A172 (cell line): ENCODE measurements around the gene ZNF578. TPM values are rescaled to one million over a fixed set of nuclear protein-coding genes. Genes with fewer than 3 reads are reported as not detected.
"Not testable (repeated sequence)": the region's sequence is repeated elsewhere in the genome, so short reads cannot be mapped to it uniquely, and the experiment has no call there.

Source experiments
- DNase-seq: peaks from one replicate; pipeline ENCODE4 v3.0.0-alpha.2; 2015; ENCODE audit warnings: low spot score
- total RNA-seq: library from RNA; depleted of rRNA; stranded (reverse); fragments of >200 nt; shearing (Covaris generic); gene quantifications from 2 replicates; pipeline ENCODE4 v1.2.3, GENCODE V29; 2014

The ZNF578 gene
- total RNA-seq, 1 experiment from 2014 or later = not detected

- DNase-seq = no peak
Measured at GRCh38 chr19:52516191-52516590, 62.8 kb downstream of the ZNF578 start.

- DNase-seq = no peak
Measured at GRCh38 chr19:52518646-52519045, 65.3 kb downstream of the ZNF578 start.

DNA sequence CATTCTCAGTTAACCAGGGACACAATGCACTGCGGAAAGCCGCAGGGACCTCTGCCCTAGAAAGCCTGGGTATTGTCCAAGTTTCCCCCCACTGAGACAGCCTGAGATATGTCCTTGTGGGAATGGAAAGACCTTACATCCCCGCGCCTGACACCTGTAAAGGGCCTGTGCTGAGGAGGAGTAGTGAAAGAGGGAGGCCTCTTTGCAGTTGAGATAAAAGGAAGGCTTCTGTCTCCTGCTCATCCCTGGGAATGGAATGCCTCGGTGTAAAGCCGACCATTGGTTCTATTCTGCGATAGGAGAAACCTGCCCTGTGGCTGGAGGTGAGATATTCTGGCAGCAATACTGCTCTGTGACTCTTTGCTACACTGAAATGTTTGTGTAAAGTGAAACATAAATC lies 65.8 kb downstream of the ZNF578 start:
- DNase-seq = not testable (repeated sequence)

DNA sequence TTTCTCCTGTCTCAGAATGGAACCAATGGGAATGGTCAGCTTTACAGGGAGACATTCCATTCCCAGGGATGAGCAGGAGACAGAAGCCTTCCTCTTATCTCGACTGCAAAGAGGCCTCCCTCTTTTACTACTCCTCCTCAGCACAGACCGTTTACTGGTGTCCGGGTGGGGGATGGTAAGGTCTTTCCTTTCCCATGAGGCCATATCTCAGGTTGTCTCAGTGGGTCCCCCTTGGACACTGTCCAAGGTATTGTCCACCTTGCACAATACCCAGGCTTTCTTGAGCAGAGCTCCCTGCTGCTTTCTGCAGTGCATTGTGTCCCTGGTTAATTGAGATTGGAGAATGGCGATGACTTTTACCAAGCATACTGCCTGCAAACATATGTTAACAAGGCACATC lies 66.7 kb downstream of the ZNF578 start:
- no peak for DNase-seq

DNA sequence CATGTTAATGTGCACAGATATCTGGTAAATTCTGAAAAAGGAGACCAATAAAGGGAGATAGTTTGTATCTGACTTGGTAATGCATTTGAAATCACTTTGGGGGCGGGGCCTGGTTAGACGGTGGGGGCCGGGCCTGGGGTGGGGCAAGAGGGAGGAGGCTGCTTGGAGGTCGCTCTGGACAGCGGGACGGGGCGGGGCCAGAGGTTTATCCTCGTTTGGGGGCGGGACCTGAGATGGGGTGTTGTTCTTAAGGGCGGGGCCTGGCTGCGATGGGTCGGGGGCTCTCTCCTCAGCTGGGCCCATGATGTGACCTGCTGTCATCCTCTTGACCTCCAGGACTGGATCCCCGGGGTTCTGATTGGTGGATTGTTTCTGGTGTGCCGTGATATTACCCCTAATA lies 69.2 kb downstream of the ZNF578 start:
- no peak for DNase-seq

DNA sequence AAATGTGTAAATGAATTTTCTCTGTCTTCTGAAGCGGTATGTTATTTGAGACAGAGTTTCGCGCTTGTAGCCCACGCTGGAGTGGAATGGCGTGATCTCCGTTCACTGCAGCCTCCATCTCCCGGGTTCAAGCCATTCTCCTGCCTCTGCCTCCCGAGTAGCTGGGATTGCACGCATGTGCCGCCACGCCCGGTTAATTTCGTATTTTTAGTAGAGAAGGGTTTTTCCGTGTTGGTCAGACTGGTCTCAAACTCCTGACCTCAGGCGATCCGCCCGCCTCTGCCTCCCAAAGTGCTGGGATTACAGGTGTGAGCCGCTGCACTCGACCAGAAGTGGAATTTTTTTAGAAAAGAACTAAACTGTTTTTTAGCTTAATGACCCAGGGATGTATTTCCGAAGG lies 70.7 kb downstream of the ZNF578 start:
- DNase-seq = no peak

GRCh38 chr19:52527134-52527955 lies 74.0 kb downstream of the ZNF578 start, which contains the start of gene ZNF808:
Gene ZNF808 (plus strand): TSS chr19:52527668. CDS start chr19:52543285, 15,617 bp downstream.
- peak; percentile 48 for DNase-seq

DNA sequence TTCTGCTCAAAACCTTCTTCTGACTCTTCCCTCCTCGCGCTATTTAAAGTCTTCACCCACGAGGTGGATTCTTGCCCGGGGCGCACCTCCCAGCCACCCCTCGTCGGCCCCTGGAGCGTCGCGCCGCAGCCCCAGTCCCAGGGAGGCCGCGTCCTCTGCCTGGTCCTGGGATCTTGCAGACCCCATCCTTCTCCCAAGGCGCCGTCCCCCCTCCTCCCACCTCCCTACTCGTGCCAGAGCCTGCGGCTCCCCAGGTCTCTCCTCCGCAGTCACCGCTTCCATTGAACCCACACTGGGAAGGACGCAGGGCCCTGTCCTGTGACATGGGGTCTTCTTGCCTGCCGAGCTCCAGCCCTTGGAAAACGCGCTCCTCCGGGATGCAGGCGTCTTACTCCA lies 74.6 kb downstream of the ZNF578 start:
- DNase-seq = no peak

DNA sequence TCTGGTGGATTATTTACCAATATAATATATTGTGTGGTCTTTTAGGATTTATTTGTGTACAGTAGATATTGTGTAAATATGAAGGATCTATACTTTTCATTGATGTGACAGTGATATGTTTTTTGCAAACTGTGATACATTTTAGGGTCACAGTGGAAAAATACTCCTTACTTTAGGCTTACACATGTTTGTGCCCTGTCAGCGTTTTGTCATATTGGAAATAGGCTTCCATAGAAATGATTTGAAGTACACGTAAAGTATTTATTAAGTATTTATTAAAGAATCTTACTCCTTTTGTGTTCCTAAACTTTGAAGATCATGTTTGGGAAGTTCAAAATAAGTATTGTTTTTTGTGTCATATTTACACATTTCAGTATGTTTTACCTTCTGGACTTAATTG lies 79.1 kb downstream of the ZNF578 start:
- no peak for DNase-seq

DNA sequence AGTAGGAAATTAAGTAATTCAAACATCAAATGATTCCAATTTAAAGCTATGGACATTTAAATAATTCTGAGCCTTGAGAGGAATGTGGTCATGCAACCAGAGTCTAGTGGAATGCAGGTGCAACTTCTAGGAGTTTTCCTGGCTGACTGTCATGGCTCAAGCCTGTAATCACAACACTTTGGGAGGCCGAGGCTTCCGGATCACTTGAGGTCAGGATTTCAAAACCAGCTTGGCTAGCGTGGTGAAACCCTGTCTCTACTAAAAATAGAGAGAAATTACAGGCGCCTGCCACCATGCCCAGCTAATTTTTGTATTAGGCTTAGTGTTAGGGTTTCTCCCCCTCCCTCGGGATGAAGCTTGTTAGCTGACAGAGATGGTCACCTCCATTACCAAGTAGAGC lies 80.5 kb downstream of the ZNF578 start:
- DNase-seq = no peak

GRCh38 chr19:52535385-52535770 lies 82.0 kb downstream of the ZNF578 start:
- not testable (repeated sequence) for DNase-seq

DNA sequence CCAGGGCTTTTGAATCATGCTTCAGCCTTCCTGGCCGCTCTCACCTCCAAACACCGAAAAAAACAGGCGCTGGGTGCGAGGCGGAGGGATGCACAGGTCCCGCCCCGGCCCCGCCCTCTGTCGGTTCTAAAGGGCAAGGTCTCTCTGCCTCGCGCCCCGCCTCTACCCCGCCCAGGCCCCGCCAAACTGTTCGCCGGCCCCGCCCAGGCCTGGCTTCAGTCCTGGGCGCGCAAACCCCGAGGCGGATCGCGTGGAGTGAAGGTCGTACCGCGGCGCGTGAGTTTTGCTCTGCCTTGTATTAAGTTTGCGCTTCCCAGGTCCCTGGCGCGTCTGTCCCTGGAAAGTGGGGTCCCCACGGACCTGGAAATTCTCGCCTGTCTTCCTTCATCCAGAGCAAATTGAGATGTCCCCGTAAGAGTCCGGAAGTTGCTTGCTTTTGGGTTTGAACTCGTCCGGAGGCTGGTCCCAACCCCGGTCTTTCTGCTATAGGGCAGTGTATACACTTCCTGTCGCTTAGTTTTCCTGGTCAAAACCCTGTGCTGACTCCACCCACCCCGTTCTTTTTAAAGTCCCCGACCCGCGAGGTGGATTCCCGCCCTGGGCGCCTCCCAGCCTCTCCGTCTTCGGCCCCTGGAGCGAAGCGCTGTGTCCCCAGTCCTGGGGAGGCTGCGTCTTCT lies 82.6 kb downstream of the ZNF578 start:
- no peak for DNase-seq

GRCh38 chr19:52536448-52536800 lies 83.1 kb downstream of the ZNF578 start:
- no peak for DNase-seq

DNA sequence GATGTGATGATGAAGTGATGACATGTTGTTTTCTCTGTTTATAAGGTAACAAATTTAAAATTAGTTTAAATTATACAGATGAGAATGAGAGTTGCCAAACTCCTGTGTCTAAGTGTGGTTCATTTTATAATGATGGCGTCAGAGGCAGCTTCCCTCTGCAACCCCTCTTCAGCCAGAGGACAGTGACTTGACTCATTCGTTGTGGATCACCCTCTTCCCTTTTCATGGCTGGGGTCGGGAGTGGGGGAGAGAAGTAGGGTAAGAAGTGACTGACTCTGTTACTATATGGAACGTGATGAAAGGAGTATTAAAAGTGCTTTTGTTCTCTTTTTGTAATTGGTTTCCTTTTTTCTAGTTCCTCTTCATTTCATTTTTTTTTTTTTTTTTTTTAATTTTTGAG lies 85.5 kb downstream of the ZNF578 start:
- not testable (repeated sequence) for DNase-seq

- not testable (repeated sequence) for DNase-seq
Measured at GRCh38 chr19:52541176-52541575, 87.8 kb downstream of the ZNF578 start.

DNA sequence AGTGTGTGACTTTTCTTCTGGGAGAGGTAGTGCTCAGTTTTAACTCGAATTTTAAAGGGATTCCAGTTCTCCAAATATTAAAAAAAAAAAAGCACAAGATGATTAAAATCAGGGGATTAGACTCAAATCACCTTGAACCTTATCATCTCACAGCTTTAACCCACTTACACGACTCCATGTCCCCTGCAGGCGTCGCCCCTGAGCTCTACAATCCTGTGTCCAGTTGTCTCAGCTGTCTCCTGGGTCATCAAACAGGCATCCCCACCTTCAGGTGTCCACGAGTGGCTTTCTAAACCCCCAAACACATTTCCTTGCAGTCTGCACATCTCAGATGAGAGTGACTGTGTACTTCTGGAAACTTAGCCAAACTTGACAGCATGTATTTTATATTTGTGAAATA lies 88.3 kb downstream of the ZNF578 start:
- no peak for DNase-seq

DNA sequence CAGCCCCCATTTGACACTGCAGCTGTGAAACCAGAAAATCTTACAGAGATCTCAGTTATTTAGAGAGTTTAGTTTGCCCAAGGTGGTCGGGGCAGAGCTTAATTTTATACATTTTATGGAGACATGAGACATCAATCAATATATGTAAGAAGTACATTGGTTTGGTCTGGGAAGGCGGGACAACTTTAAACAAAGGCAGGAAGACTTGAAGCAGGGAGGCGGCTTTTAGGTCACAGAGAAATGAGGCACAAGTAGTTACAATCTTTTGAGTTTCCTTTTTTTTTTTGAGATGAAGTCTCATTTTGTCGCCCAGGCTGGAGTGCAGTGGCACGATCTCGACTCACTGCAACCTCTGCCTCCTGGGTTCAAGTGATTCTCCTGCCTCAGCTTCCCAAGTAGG lies 89.2 kb downstream of the ZNF578 start:
- not testable (repeated sequence) for DNase-seq

GRCh38 chr19:52542984-52543664 lies 89.8 kb downstream of the ZNF578 start:
- DNase-seq = no peak

- DNase-seq = no peak
Measured at GRCh38 chr19:52554216-52554971, 101.0 kb downstream of the ZNF578 start.

DNA sequence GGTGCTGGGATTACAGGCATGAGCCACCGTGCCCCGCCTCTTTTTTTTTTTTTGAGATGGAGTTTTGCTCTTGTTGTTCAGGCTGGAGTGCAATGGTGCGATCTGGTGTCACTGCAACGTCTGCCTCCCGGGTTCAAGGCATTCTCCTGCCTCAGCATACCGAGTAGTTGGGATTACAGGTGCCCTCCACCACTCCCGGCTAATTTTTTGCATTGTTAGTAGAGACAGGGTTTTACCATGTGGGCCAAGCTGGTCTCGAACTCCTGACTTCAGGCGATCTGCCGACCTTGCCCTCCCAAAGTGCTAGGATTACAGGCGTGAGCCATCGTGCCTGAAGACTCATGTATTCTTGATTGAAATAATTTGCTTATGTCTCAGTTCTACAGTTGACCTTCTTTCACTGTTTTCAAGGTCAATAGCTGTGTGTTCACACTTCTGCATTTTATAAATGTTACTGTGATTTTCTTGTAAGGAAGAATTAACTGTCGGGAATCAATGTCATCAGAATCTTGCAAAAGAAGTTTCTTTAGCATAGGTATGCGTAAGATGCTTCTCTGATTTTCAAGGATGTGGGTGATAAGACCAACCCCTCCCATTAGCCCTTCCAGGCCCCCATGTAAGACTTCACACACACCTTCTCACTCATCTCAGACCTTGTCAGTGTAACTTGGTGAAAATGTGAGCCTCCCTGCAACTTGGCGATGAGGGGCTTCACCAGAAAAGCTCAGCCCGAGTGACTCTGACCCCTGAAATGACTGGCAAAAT lies 104.1 kb downstream of the ZNF578 start:
- DNase-seq = no peak
